Esophagus squamous epithelium (tissue), 4 donors: ENCODE results near the gene LILRA2.

Experiments
- CTCF ChIP-seq, 6 experiments: fragments of 450-650 bp in 4 of 6; fragments of 200-600 bp in 2 of 6; sonication (generic) in 2 of 6; IDR thresholded peaks; one replicate each; pipeline ENCODE4 v1.5.1; 2016 to 2019; ENCODE audit warnings: antibody characterized with exemption in 6 of 6, mild to moderate bottlenecking in 4 of 6, moderate library complexity in 4 of 6
- POLR2A ChIP-seq, 4 donors: fragments of 450-650 bp; IDR thresholded peaks; one replicate each; pipeline ENCODE4 v1.6.1; 2017; ENCODE audit warnings: antibody characterized with exemption in 4 of 4, mild to moderate bottlenecking in 4 of 4, moderate library complexity in 3 of 4

- TF ChIP-seq CTCF (IDR thresholded peaks at IDR 0.05) (no peak), POLR2A (IDR thresholded peaks at IDR 0.05) (no peak)
These were observed 12.7 kb upstream of the LILRA2 start for GRCh38 chr19:54560881-54561385.
